Measurements from ENCODE around the gene TBC1D4. TPM values are rescaled to one million over a fixed set of nuclear protein-coding genes. Genes with fewer than 3 reads are reported as not detected.

Gene TBC1D4
- total and polyA plus RNA-seq, 9 of the 15 experiments (the other 6 are each of a cell fraction or from before 2014, with no cell fraction given), result 2.8 to 12.3 (median 7.0) TPM

DNA sequence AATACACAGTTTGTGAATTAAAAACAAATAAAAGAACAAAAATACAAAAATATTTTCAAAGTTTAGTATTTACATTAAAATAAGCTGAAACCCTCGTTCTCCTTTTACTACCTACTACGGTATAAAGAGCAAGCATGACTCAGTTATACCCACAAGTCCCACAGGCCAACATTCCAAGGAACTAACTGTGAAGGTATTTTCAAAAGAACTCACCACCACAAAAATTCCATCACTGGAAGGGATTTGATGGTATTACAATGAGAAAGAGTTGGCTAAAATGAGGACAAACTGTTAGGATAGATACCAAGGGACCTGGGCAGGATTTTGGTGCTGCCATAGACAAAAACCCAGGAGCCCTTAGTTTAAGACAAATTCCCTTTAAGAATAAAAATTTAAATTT, 122.7 kb downstream of the TBC1D4 start:
- Histone ChIP-seq H3K27me3 (ENCODE audit: control insufficient read depth in 2 of 2, insufficient read depth in 2 of 2, low read length in 2 of 2) (no peaks in the 10 kb centered on the region), H3K79me2 (ENCODE audit: control insufficient read depth, insufficient read depth, low read length) (no peaks in the 10 kb centered on the region), H3K9me1 (ENCODE audit: control insufficient read depth, insufficient read depth, low read length) (no peaks in the 10 kb centered on the region), H2AFZ (ENCODE audit: low read depth, low read length) (no peak overlapping the region), H3K4me1 (replicated peaks in 1 of 2; ENCODE audit: control insufficient read depth in 2 of 2, insufficient read depth in 2 of 2, low read length in 2 of 2) (no peaks in the 10 kb centered on the region), H3K9ac (ENCODE audit: insufficient read depth in 1 of 2, low read depth in 2 of 2, low read length in 2 of 2) (no peak overlapping the region), H3K4me2 (ENCODE audit: insufficient read depth, low read length) (no peak overlapping the region), H3K4me3 (no peak overlapping the region), H3K36me3 (ENCODE audit: control insufficient read depth, insufficient read depth, low read length) (peaks cover 3% of the 10 kb centered on the region; the same call in 1 of the 3 replicates), H3K9me3 (replicated peaks; ENCODE audit: control insufficient read depth, insufficient read depth, low read depth, low read length) (no peaks in the 10 kb centered on the region), H3K27ac (ENCODE audit: extremely low read depth, low read depth, low read length) (no peak overlapping the region), H4K20me1 (replicated peaks; ENCODE audit: control insufficient read depth, insufficient read depth, low read length) (no peaks in the 10 kb centered on the region)
- in situ Hi-C loops (cut with MboI), result no loop called here
- ChIA-PET CTCF (ENCODE audit: low intra/inter-chr PET ratio) (no interaction called here), POLR2A (interaction anchor here (1.0 kb wide), 1 partner anchor 9 kb away, joined by 3 read pairs; no protein-coding TSS in a partner anchor)
- intact Hi-C loops (cut with micrococcal nuclease), result no loop called here
- DNase-seq (ENCODE audit: extremely low read depth in 1 of 4, low spot score in 3 of 4) (no peak), FAIRE-seq (no peak), ATAC-seq (no peak)
- BruUV-seq (replicated peaks), result no TSS peak
- WGBS (ENCODE audit: insufficient coverage, low coverage, missing lambda C conversion rate), result 28% methylated on average over 2 of the region's 2 CpGs
- TF ChIP-seq HLTF (IDR thresholded peaks at IDR 0.05) (no peak), ZBTB33 (CRISPR knock-in tag; IDR thresholded peaks at IDR 0.05) (no peak), ID3 (CRISPR knock-in tag; IDR thresholded peaks at IDR 0.05) (no peak), ID3 (tag; IDR thresholded peaks at IDR 0.05) (no peak), GABPB2 (CRISPR knock-in tag; conservative IDR thresholded peaks at IDR 0.05) (no peak), ZNF75A (CRISPR knock-in tag; IDR thresholded peaks at IDR 0.05) (no peak), VEZF1 (CRISPR knock-in tag; IDR thresholded peaks at IDR 0.05) (no peak), ZNF780A (CRISPR knock-in tag; IDR thresholded peaks at IDR 0.05) (no peak), KDM5B (IDR thresholded peaks at IDR 0.05; ENCODE audit: insufficient replicate concordance, low read depth, low read length) (no peak), GABPB1 (CRISPR knock-in tag; IDR thresholded peaks at IDR 0.05) (no peak), EP300 (IDR thresholded peaks at IDR 0.05; ENCODE audit: low read length) (no peak), CBX3 (IDR thresholded peaks at IDR 0.05; ENCODE audit: borderline replicate concordance in 1 of 2, low read length in 2 of 2) (no peak), ZNF655 (CRISPR knock-in tag; IDR thresholded peaks at IDR 0.05) (no peak), U2AF1 (optimal IDR thresholded peaks at IDR 0.05; ENCODE audit: low read depth, low read length) (no peak), RHOXF2B (CRISPR knock-in tag; conservative IDR thresholded peaks at IDR 0.05) (no peak)

Data from K562 (cell line).